H1 (cell line): ENCODE data around the gene CHRM4. TPM values are rescaled to one million over a fixed set of nuclear protein-coding genes. Genes with fewer than 3 reads are reported as not detected.

Source experiments
- CTCF ChIA-PET: fragments of 300-600 bp; sonication (Branson Sonifier 250); formaldehyde crosslinking; loops from one replicate; lab custom pipeline; 2021; ENCODE audit not compliant: partially characterized antibody; lab: Charles Lee
- POLR2A ChIA-PET: fragments of 300-600 bp; sonication (Branson Sonifier 250); formaldehyde crosslinking; loops from one replicate; lab custom pipeline; 2021; ENCODE audit warnings: inconsistent platforms; ENCODE audit not compliant: partially characterized antibody; lab: Charles Lee
- DNase-seq, 2 experiments: peaks; one replicate each; pipeline versions ENCODE4 v3.0.0 to v3.0.0-alpha.2; 2010 to 2022; ENCODE audit warnings: low spot score in 2 of 2, low read depth in 1 of 2, mixed read lengths in 1 of 2
- FAIRE-seq: peaks from 2 replicates; lab custom pipeline; 2011; peaks lifted over from hg19 to GRCh38; lab: Jason Lieb, UNC
- H2AFZ ChIP-seq: 2 replicates; pipeline ENCODE4 v1.8.1; 2012; ENCODE audit warnings: low read length, inconsistent platforms
- H2AK5ac ChIP-seq: 2 replicates; pipeline ENCODE4 v1.6.1; 2013; ENCODE audit warnings: low read depth, low read length
- H2BK120ac ChIP-seq: replicated peaks from 2 replicates; pipeline ENCODE3; 2013; ENCODE audit warnings: low read depth, low read length, inconsistent platforms
- H2BK12ac ChIP-seq: 2 replicates; pipeline ENCODE4 v1.6.1; 2013; ENCODE audit warnings: low read depth, low read length
- H2BK15ac ChIP-seq: 2 replicates; pipeline ENCODE4 v1.6.1; 2013; ENCODE audit warnings: low read length
- H2BK20ac ChIP-seq: 2 replicates; pipeline ENCODE4 v1.6.1; 2013; ENCODE audit warnings: low read length
- H2BK5ac ChIP-seq: 2 replicates; pipeline ENCODE4 v1.6.1; 2013; ENCODE audit warnings: low read depth, low read length
- H3K14ac ChIP-seq: 2 replicates; pipeline ENCODE4 v1.6.1; 2013; ENCODE audit warnings: inconsistent platforms; ENCODE audit not compliant: insufficient read length
- H3K18ac ChIP-seq: 2 replicates; pipeline ENCODE4 v1.6.1; 2013; ENCODE audit warnings: low read length; ENCODE audit errors: extremely low read depth
- H3K23ac ChIP-seq: 2 replicates; pipeline ENCODE4 v1.6.1; 2013; ENCODE audit warnings: inconsistent platforms; ENCODE audit not compliant: insufficient read length
- H3K23me2 ChIP-seq: 2 replicates; pipeline ENCODE4 v1.6.1; 2013; ENCODE audit warnings: low read depth, low read length
- H3K27ac ChIP-seq: 2 replicates; pipeline ENCODE4 v1.6.1; 2011; ENCODE audit warnings: low read depth, low read length, inconsistent platforms
- H3K27me3 ChIP-seq, 4 experiments: replicated peaks in 1 of 4; 1 replicate in 1 of 4; 2 replicates in 3 of 4; pipeline versions ENCODE4 v1.6.1 to v1.8.1; 2011 to 2013; ENCODE audit warnings: low read length in 3 of 4, mild to moderate bottlenecking in 3 of 4, inconsistent platforms in 2 of 4, mixed read lengths in 2 of 4, moderate library complexity in 1 of 4; ENCODE audit not compliant: control insufficient read depth in 3 of 4, insufficient read depth in 3 of 4; ENCODE audit errors: extremely low read depth in 1 of 4
- H3K36me3 ChIP-seq, 4 experiments: 2 replicates each; pipeline versions ENCODE4 v1.6.1 to v1.8.1; 2011 to 2013; ENCODE audit warnings: mild to moderate bottlenecking in 4 of 4, low read length in 3 of 4, moderate library complexity in 2 of 4, control low read depth in 1 of 4, inconsistent platforms in 1 of 4; ENCODE audit not compliant: insufficient read depth in 4 of 4, control insufficient read depth in 2 of 4
- H3K4ac ChIP-seq: replicated peaks from 2 replicates; pipeline ENCODE3; 2013; ENCODE audit warnings: low read length, low read depth, mixed read lengths, inconsistent platforms; ENCODE audit not compliant: insufficient read length
- H3K4me1 ChIP-seq, 4 experiments: replicated peaks in 1 of 4; 1 replicate in 1 of 4; 2 replicates in 3 of 4; pipeline versions ENCODE4 v1.6.1 to v1.8.1; 2011 to 2013; ENCODE audit warnings: low read length in 3 of 4, inconsistent platforms in 2 of 4, mixed read lengths in 1 of 4; ENCODE audit not compliant: insufficient read depth in 4 of 4, control insufficient read depth in 3 of 4
- H3K4me2 ChIP-seq, 2 experiments: 2 replicates each; pipeline versions ENCODE4 v1.6.1 to v1.8.1; 2011 to 2013; ENCODE audit warnings: low read depth in 2 of 2, low read length in 2 of 2, control low read depth in 1 of 2, inconsistent platforms in 1 of 2, mild to moderate bottlenecking in 1 of 2; ENCODE audit not compliant: insufficient read depth in 1 of 2
- H3K4me3 ChIP-seq, 4 experiments: fragments of 200-600, 300-600 bp in 1 of 4; sonication (generic), shearing (Covaris generic), sonication (Bioruptor Twin) in 1 of 4; 2 replicates each; pipeline versions ENCODE4 v1.5.1 to v1.8.1; 2011 to 2016; ENCODE audit warnings: low read length in 4 of 4, low read depth in 3 of 4, control low read depth in 2 of 4, inconsistent platforms in 2 of 4, mild to moderate bottlenecking in 2 of 4, mixed read lengths in 1 of 4, moderate library complexity in 1 of 4; ENCODE audit not compliant: insufficient read depth in 2 of 4; ENCODE audit errors: extremely low read depth in 1 of 4
- H3K56ac ChIP-seq: replicated peaks from 2 replicates; pipeline ENCODE3; 2013; ENCODE audit warnings: low read depth, mild to moderate bottlenecking, mixed read lengths, low read length, inconsistent platforms; ENCODE audit not compliant: insufficient read length
- H3K79me1 ChIP-seq: 2 replicates; pipeline ENCODE4 v1.6.1; 2013; ENCODE audit warnings: low read depth, low read length, control low read depth
- H3K79me2 ChIP-seq, 2 experiments: 2 replicates each; pipeline versions ENCODE4 v1.6.1 to v1.8.1; 2012 to 2013; ENCODE audit warnings: low read length in 2 of 2, mild to moderate bottlenecking in 2 of 2, inconsistent platforms in 1 of 2; ENCODE audit not compliant: insufficient read depth in 2 of 2, control insufficient read depth in 1 of 2
- H3K9ac ChIP-seq, 4 experiments: replicated peaks in 1 of 4; 1 replicate in 1 of 4; 2 replicates in 3 of 4; pipeline versions ENCODE4 v1.6.1 to v1.8.1; 2011 to 2013; ENCODE audit warnings: low read depth in 3 of 4, low read length in 3 of 4, control low read depth in 2 of 4, mild to moderate bottlenecking in 2 of 4, moderate library complexity in 2 of 4, inconsistent platforms in 1 of 4; ENCODE audit errors: extremely low read depth in 1 of 4
- H3K9me3 ChIP-seq, 2 experiments: 2 replicates each; pipeline versions ENCODE4 v1.6.1 to v1.8.1; 2012 to 2013; ENCODE audit warnings: mild to moderate bottlenecking in 2 of 2, moderate library complexity in 2 of 2, control low read depth in 1 of 2, inconsistent platforms in 1 of 2, low read depth in 1 of 2, low read length in 1 of 2, mixed read lengths in 1 of 2; ENCODE audit not compliant: insufficient read depth in 2 of 2
- H4K20me1 ChIP-seq, 2 experiments: replicated peaks in 1 of 2; 2 replicates each; pipeline versions ENCODE3 to v1.8.1; 2011 to 2013; ENCODE audit warnings: inconsistent platforms in 2 of 2, low read length in 2 of 2, mild to moderate bottlenecking in 1 of 2; ENCODE audit not compliant: insufficient read depth in 2 of 2, control insufficient read depth in 1 of 2
- H4K5ac ChIP-seq: 2 replicates; pipeline ENCODE4 v1.6.1; 2013; ENCODE audit warnings: low read length, low read depth, mixed read lengths, inconsistent platforms; ENCODE audit not compliant: insufficient read length
- H4K8ac ChIP-seq: 2 replicates; pipeline ENCODE4 v1.8.0; 2013; ENCODE audit warnings: mild to moderate bottlenecking, moderate library complexity, low read length, inconsistent platforms; ENCODE audit not compliant: insufficient read depth; ENCODE audit errors: extremely low read depth
- H4K91ac ChIP-seq: replicated peaks from 2 replicates; pipeline ENCODE3; 2013; ENCODE audit warnings: low read length, mixed read lengths, inconsistent platforms; ENCODE audit not compliant: insufficient read length
- GTF2F1 ChIP-seq: IDR thresholded peaks from 2 replicates; pipeline ENCODE4 v1.6.1; 2012; ENCODE audit warnings: low read depth, low read length, improper control_type of control experiment, borderline replicate concordance
- MAFK ChIP-seq: IDR thresholded peaks from 2 replicates; pipeline ENCODE4 v1.6.1; 2012; ENCODE audit warnings: low read depth, mild to moderate bottlenecking, improper control_type of control experiment, low read length
- NRF1 ChIP-seq: IDR thresholded peaks from 2 replicates; pipeline ENCODE4 v1.6.1; 2011; ENCODE audit warnings: mild to moderate bottlenecking, low read depth, low read length, improper control_type of control experiment
- SIN3A ChIP-seq, 2 experiments: IDR thresholded peaks in 1 of 2; conservative IDR thresholded peaks in 1 of 2; 2 replicates each; pipeline ENCODE4 v1.6.1; 2011 to 2012; ENCODE audit warnings: low read length in 2 of 2, improper control_type of control experiment in 1 of 2, low read depth in 1 of 2, mild to moderate bottlenecking in 1 of 2
- SIRT6 ChIP-seq: IDR thresholded peaks from one replicate; pipeline ENCODE4 v1.7.1; 2012; ENCODE audit warnings: low read length, inconsistent platforms
- WGBS, 2 experiments: shearing (Covaris generic) in 1 of 2; methylation state at CpG; one replicate each; pipeline versions ENCODE4 v1.1.6 to v1.1.7; 2013 to 2015; ENCODE audit warnings: low lambda C conversion rate in 2 of 2, mixed read lengths in 2 of 2, inconsistent platforms in 1 of 2, low coverage in 1 of 2, missing lambda C conversion rate in 1 of 2; ENCODE audit not compliant: insufficient replicate concordance in 2 of 2, insufficient coverage in 1 of 2, insufficient read length in 1 of 2; ENCODE audit errors: extremely low coverage in 1 of 2, missing lambda C conversion rate in 1 of 2; 5-methylcytosine and 5-hydroxymethylcytosine counted together
- polyA plus RNA-seq, 7 experiments: library from polyadenylated mRNA; depleted of rRNA in 3 of 7; stranded (reverse) in 5 of 7; unstranded in 2 of 7; fragments of >200 nt in 5 of 7; fragments of 200-250 nt in 2 of 7; gene quantifications; 1 replicate in 5 of 7; 2 replicates in 1 of 7; 4 replicates in 1 of 7; pipeline versions ENCODE4 v1.2.1 to v1.2.3, GENCODE V29; 2011 to 2013; ENCODE audit warnings: missing spikeins in 2 of 7, mixed read lengths in 2 of 7
- total RNA-seq: library from RNA; stranded (reverse); fragmentation: NEBNext Ultra II Directional; extraction: Animal tissue kit (Norgen Biotek cat#: 25700); gene quantifications from 2 replicates; pipeline ENCODE4 v1.2.1, GENCODE V29; 2021

CHRM4 gene
- total and polyA plus RNA-seq, 2 of the 8 experiments (the other 6 are each of a cell fraction or from before 2014, with no cell fraction given), result 1.1 to 1.3 TPM

- WGBS, 2 experiments, result 83% methylated on average over 5 of the region's 5 CpGs; no CpG with 5 or more reads in 1 of the 2 experiments
These were observed 13.0 kb upstream of the CHRM4 start for GRCh38 chr11:46404476-46405017.

More at GRCh38 chr11:46404476-46405017, 13.0 kb upstream of the CHRM4 start:
- Histone ChIP-seq H3K18ac (no peak overlapping the region), H3K9ac (no peak overlapping the region), H2BK20ac (no peak overlapping the region), H3K4me1 (no peaks in the 10 kb centered on the region), H4K20me1 (peaks cover 0 to 1% of the 10 kb centered on the region in 2 experiments), H3K36me3 (peaks cover 2 to 24% (median 15%) of the 10 kb centered on the region in 4 experiments; a peak in 5 of 8 replicates), H2BK15ac (no peak overlapping the region), H3K27me3 (no peaks in the 10 kb centered on the region), H3K9me3 (no peaks in the 10 kb centered on the region), H3K56ac (no peak overlapping the region), H3K4me2 (no peak overlapping the region), H3K4ac (no peak overlapping the region), H2BK120ac (no peak overlapping the region), H2AK5ac (no peak overlapping the region), H4K5ac (no peak overlapping the region), H3K79me2 (no peaks in the 10 kb centered on the region), H3K27ac (no peak overlapping the region), H3K79me1 (no peaks in the 10 kb centered on the region), H2AFZ (no peak overlapping the region), H2BK5ac (no peak overlapping the region), H3K4me3 (no peak overlapping the region), H3K23ac (no peak overlapping the region), H2BK12ac (no peak overlapping the region), H4K91ac (no peak overlapping the region), H4K8ac (no peak overlapping the region), H3K23me2 (no peaks in the 10 kb centered on the region), H3K14ac (no peak overlapping the region)
- ChIA-PET POLR2A (no interaction called here), CTCF (interaction anchor here (0.5 to 11.6 kb wide), 11 partner anchors 12 to 214 kb away, joined by 3 to 124 read pairs (median 5); partner anchors contain the start of genes ATG13, CHRM4 and HARBI1)
- FAIRE-seq (no peak), DNase-seq (no peak)
- no peak for TF ChIP-seq SIN3A (conservative IDR thresholded peaks at IDR 0.05 in 1 of 2, IDR thresholded peaks at IDR 0.05 in 1 of 2; ENCODE audit: low read depth in 1 of 2, low read length in 2 of 2)
- no peak for TF ChIP-seq SIRT6
- TF ChIP-seq NRF1, result no peak
- no peak for TF ChIP-seq MAFK
- no peak for TF ChIP-seq GTF2F1
